D341Med (cell line): ENCODE results near the gene ARHGAP10.
"Not testable (repeated sequence)": the region's sequence is repeated elsewhere in the genome, so short reads cannot be mapped to it uniquely, and the experiment has no call there.

ENCODE experiments used
- DNase-seq: peaks from one replicate; pipeline ENCODE4 v3.0.0; 2012; ENCODE audit warnings: low spot score

Gene ARHGAP10

GRCh38 chr4:147912106-147912505, 180.2 kb downstream of the ARHGAP10 start:
- DNase-seq = not testable (repeated sequence)

- no peak for DNase-seq
Measured at GRCh38 chr4:147913137-147913536, 181.2 kb downstream of the ARHGAP10 start.

- DNase-seq = no peak
Measured at GRCh38 chr4:147916351-147916750, 184.5 kb downstream of the ARHGAP10 start.

- no peak for DNase-seq
Measured at GRCh38 chr4:147923381-147923780, 191.5 kb downstream of the ARHGAP10 start.

- DNase-seq = no peak
Measured at GRCh38 chr4:147923854-147924253, 192.0 kb downstream of the ARHGAP10 start.

- DNase-seq = peak; percentile 65
Measured at GRCh38 chr4:147924604-147925412, 192.9 kb downstream of the ARHGAP10 start.

- DNase-seq = no peak
Measured at GRCh38 chr4:147927377-147928137, 195.7 kb downstream of the ARHGAP10 start.

- DNase-seq = no peak
Measured at GRCh38 chr4:147928400-147928799, 196.5 kb downstream of the ARHGAP10 start.

- no peak for DNase-seq
Measured at GRCh38 chr4:147929746-147930145, 197.9 kb downstream of the ARHGAP10 start.

GRCh38 chr4:147933316-147933715, 201.4 kb downstream of the ARHGAP10 start:
- DNase-seq = no peak

- DNase-seq = no peak
Measured at GRCh38 chr4:147933779-147934178, 201.9 kb downstream of the ARHGAP10 start.

GRCh38 chr4:147938496-147938895, 206.6 kb downstream of the ARHGAP10 start:
- DNase-seq = no peak

GRCh38 chr4:147940171-147940570, 208.3 kb downstream of the ARHGAP10 start:
- no peak for DNase-seq

GRCh38 chr4:147941373-147941772, 209.5 kb downstream of the ARHGAP10 start:
- DNase-seq = no peak

GRCh38 chr4:147942729-147943128, 210.8 kb downstream of the ARHGAP10 start:
- peak; percentile 59 for DNase-seq

- no peak for DNase-seq
Measured at GRCh38 chr4:147943159-147943638, 211.3 kb downstream of the ARHGAP10 start.

GRCh38 chr4:147944249-147944648, 212.4 kb downstream of the ARHGAP10 start:
- DNase-seq = no peak

GRCh38 chr4:147944670-147945260, 212.9 kb downstream of the ARHGAP10 start:
- no peak for DNase-seq

GRCh38 chr4:147948336-147948735, 216.4 kb downstream of the ARHGAP10 start:
- DNase-seq = no peak

GRCh38 chr4:147950261-147950660, 218.4 kb downstream of the ARHGAP10 start:
- no peak for DNase-seq

GRCh38 chr4:147950841-147951240, 219.0 kb downstream of the ARHGAP10 start:
- no peak for DNase-seq

GRCh38 chr4:147954850-147955249, 223.0 kb downstream of the ARHGAP10 start:
- DNase-seq = no peak
